H9 (cell line): ENCODE data around the gene PAFAH1B2. TPM values are rescaled to one million over a fixed set of nuclear protein-coding genes. Genes with fewer than 3 reads are reported as not detected.

Source experiments
- DNase-seq: peaks from one replicate; pipeline ENCODE4 v3.0.0-alpha.2; 2017
- H2AFZ ChIP-seq: one replicate; pipeline ENCODE4 v1.6.1; 2013; ENCODE audit warnings: mild to moderate bottlenecking, low read length, control low read depth, moderate library complexity
- H2AK5ac ChIP-seq: 2 replicates; pipeline ENCODE4 v1.6.1; 2013; ENCODE audit warnings: low read length, control low read depth, mixed read lengths; ENCODE audit not compliant: insufficient read length
- H2BK120ac ChIP-seq: one replicate; pipeline ENCODE4 v1.6.1; 2013; ENCODE audit warnings: low read depth, mild to moderate bottlenecking, low read length, control low read depth, inconsistent platforms; ENCODE audit not compliant: poor library complexity, severe bottlenecking
- H2BK12ac ChIP-seq: 2 replicates; pipeline ENCODE4 v1.6.1; 2013; ENCODE audit warnings: low read length, control low read depth, mixed read lengths, low read depth; ENCODE audit not compliant: insufficient read length
- H2BK15ac ChIP-seq: 2 replicates; pipeline ENCODE4 v1.6.1; 2013; ENCODE audit warnings: low read depth, low read length, control low read depth
- H2BK20ac ChIP-seq: one replicate; pipeline ENCODE4 v1.6.1; 2013; ENCODE audit warnings: low read depth, mild to moderate bottlenecking, low read length, control low read depth, inconsistent platforms; ENCODE audit not compliant: poor library complexity, severe bottlenecking
- H2BK5ac ChIP-seq: 2 replicates; pipeline ENCODE4 v1.6.1; 2013; ENCODE audit warnings: low read length, control low read depth, mixed read lengths; ENCODE audit not compliant: insufficient read length
- H3K14ac ChIP-seq: 2 replicates; pipeline ENCODE4 v1.6.1; 2013; ENCODE audit warnings: low read length, control low read depth; ENCODE audit not compliant: insufficient read depth
- H3K18ac ChIP-seq: 2 replicates; pipeline ENCODE4 v1.6.1; 2013; ENCODE audit warnings: low read depth, mild to moderate bottlenecking, mixed read lengths, low read length, control low read depth; ENCODE audit not compliant: insufficient read length
- H3K23ac ChIP-seq: 2 replicates; pipeline ENCODE4 v1.6.1; 2013; ENCODE audit warnings: low read length, control low read depth, mixed read lengths, low read depth; ENCODE audit not compliant: insufficient read length
- H3K23me2 ChIP-seq: 2 replicates; pipeline ENCODE4 v1.6.1; 2013; ENCODE audit warnings: low read depth, mild to moderate bottlenecking, mixed read lengths, low read length, control low read depth; ENCODE audit not compliant: insufficient read length, poor library complexity, severe bottlenecking
- H3K27ac ChIP-seq: 2 replicates; pipeline ENCODE4 v1.5.1; 2013; ENCODE audit warnings: low read length, control low read depth, mixed read lengths, low read depth; ENCODE audit not compliant: insufficient read length
- H3K27me3 ChIP-seq: 2 replicates; pipeline ENCODE4 v1.6.1; 2013; ENCODE audit warnings: low read length, control low read depth, inconsistent platforms; ENCODE audit not compliant: insufficient read depth
- H3K4ac ChIP-seq: 2 replicates; pipeline ENCODE4 v1.6.1; 2013; ENCODE audit warnings: low read depth, mild to moderate bottlenecking, control low read depth, inconsistent platforms, low read length, moderate library complexity
- H3K4me1 ChIP-seq: 2 replicates; pipeline ENCODE4 v1.6.1; 2013; ENCODE audit warnings: low read length, control low read depth, inconsistent platforms; ENCODE audit not compliant: insufficient read depth
- H3K4me2 ChIP-seq: 2 replicates; pipeline ENCODE4 v1.6.1; 2013; ENCODE audit warnings: low read length, control low read depth, mixed read lengths; ENCODE audit not compliant: insufficient read length, insufficient read depth
- H3K56ac ChIP-seq: 2 replicates; pipeline ENCODE4 v1.6.1; 2013; ENCODE audit warnings: low read depth, mild to moderate bottlenecking, mixed read lengths, low read length, control low read depth; ENCODE audit not compliant: insufficient read length
- H3K79me1 ChIP-seq: 2 replicates; pipeline ENCODE4 v1.6.1; 2013; ENCODE audit warnings: low read depth, mild to moderate bottlenecking, moderate library complexity, low read length, control low read depth, inconsistent platforms; ENCODE audit not compliant: insufficient read depth, poor library complexity, severe bottlenecking
- H3K79me2 ChIP-seq: 2 replicates; pipeline ENCODE4 v1.6.1; 2013; ENCODE audit warnings: low read length, control low read depth, inconsistent platforms; ENCODE audit not compliant: insufficient read depth
- H3K9ac ChIP-seq: 2 replicates; pipeline ENCODE4 v1.6.1; 2013; ENCODE audit warnings: low read length, control low read depth, mixed read lengths; ENCODE audit not compliant: insufficient read length; ENCODE audit errors: extremely low read depth
- H3K9me3 ChIP-seq: one replicate; pipeline ENCODE4 v1.6.1; 2013; ENCODE audit warnings: low read depth, low read length, inconsistent platforms; ENCODE audit not compliant: control insufficient read depth
- H3T11ph ChIP-seq: one replicate; pipeline ENCODE4 v1.6.1; 2013; ENCODE audit warnings: mild to moderate bottlenecking, low read length, control low read depth, inconsistent platforms
- H4K20me1 ChIP-seq: one replicate; pipeline ENCODE4 v1.6.1; 2013; ENCODE audit not compliant: control insufficient read depth, insufficient read length, insufficient read depth
- H4K5ac ChIP-seq: 2 replicates; pipeline ENCODE4 v1.6.1; 2013; ENCODE audit warnings: low read depth, mild to moderate bottlenecking, mixed read lengths, low read length, control low read depth; ENCODE audit not compliant: insufficient read length
- H4K8ac ChIP-seq: replicated peaks from 2 replicates; pipeline ENCODE4 v1.6.1; 2013; ENCODE audit warnings: low read length, control low read depth, mixed read lengths, low read depth; ENCODE audit not compliant: insufficient read length
- H4K91ac ChIP-seq: 2 replicates; pipeline ENCODE4 v1.6.1; 2013; ENCODE audit warnings: low read depth, mild to moderate bottlenecking, moderate library complexity, mixed read lengths, low read length, control low read depth; ENCODE audit not compliant: insufficient read length
- H3K27ac Mint-ChIP-seq, 3 experiments: 2 replicates in 2 of 3; 3 replicates in 1 of 3; pipeline ENCODE4 v1.8.0; 2020 to 2021; ENCODE audit warnings: mixed read lengths in 3 of 3, mild to moderate bottlenecking in 1 of 3, moderate library complexity in 1 of 3
- H3K27me3 Mint-ChIP-seq: 2 replicates; pipeline ENCODE4 v1.8.0; 2021; ENCODE audit warnings: low read depth, mild to moderate bottlenecking, moderate library complexity, mixed read lengths
- H3K36me3 Mint-ChIP-seq, 3 experiments: 2 replicates in 2 of 3; 3 replicates in 1 of 3; pipeline ENCODE4 v1.8.0; 2020 to 2021; ENCODE audit warnings: low read depth in 3 of 3, mixed read lengths in 3 of 3; ENCODE audit not compliant: insufficient read depth in 1 of 3
- H3K4me1 Mint-ChIP-seq, 2 experiments: 2 replicates each; pipeline ENCODE4 v1.8.0; 2020; ENCODE audit warnings: mixed read lengths in 2 of 2
- H3K4me3 Mint-ChIP-seq, 2 experiments: 2 replicates in 1 of 2; 3 replicates in 1 of 2; pipeline ENCODE4 v1.8.0; 2020 to 2021; ENCODE audit warnings: mild to moderate bottlenecking in 2 of 2, mixed read lengths in 2 of 2, moderate library complexity in 1 of 2
- H3K9me3 Mint-ChIP-seq, 2 experiments: 2 replicates in 1 of 2; 3 replicates in 1 of 2; pipeline ENCODE4 v1.8.0; 2020; ENCODE audit warnings: mild to moderate bottlenecking in 2 of 2, mixed read lengths in 2 of 2, moderate library complexity in 1 of 2
- CTCF ChIP-seq: fragments of 200-600 bp; sonication (generic); conservative IDR thresholded peaks from 3 replicates; pipeline ENCODE4 v1.8.0; 2021; ENCODE audit warnings: antibody characterized with exemption, mild to moderate bottlenecking
- WGBS: extraction: QIAGEN DNeasy Blood & Tissue Kit; methylation state at CpG from one replicate; pipeline ENCODE4 v1.1.7; 2013; ENCODE audit warnings: missing lambda C conversion rate, low lambda C conversion rate, mixed read lengths; ENCODE audit not compliant: insufficient read length; ENCODE audit errors: extremely low coverage; 5-methylcytosine and 5-hydroxymethylcytosine counted together
- total RNA-seq: library from RNA; stranded (reverse); gene quantifications from 2 replicates; pipeline ENCODE4 v1.2.1, GENCODE V29; 2021

Gene PAFAH1B2
- total RNA-seq, 1 experiment from 2014 or later: 161 TPM

GRCh38 chr11:117096201-117096991, 47.7 kb upstream of the PAFAH1B2 start:
- peak; percentile 15; the same call in 1 of the 3 replicates for TF ChIP-seq CTCF
- H3K27me3 Mint-ChIP-seq: peaks cover 1% of the 10 kb centered on the region; the same call in 1 of the 2 replicates
- Histone ChIP-seq H4K20me1 (no peaks in the 10 kb centered on the region), H2AK5ac (no peak overlapping the region), H2BK120ac (no peak overlapping the region), H3K56ac (no peak overlapping the region), H4K5ac (no peak overlapping the region), H3K27me3 (no peaks in the 10 kb centered on the region), H2BK20ac (no peak overlapping the region), H2BK12ac (no peak overlapping the region), H2AFZ (no peak overlapping the region), H3K18ac (no peak overlapping the region), H3T11ph (no peak overlapping the region), H3K4me1 (peaks cover 6% of the 10 kb centered on the region; the same call in 1 of the 2 replicates), H2BK15ac (no peak overlapping the region), H3K23ac (no peak overlapping the region), H4K91ac (no peak overlapping the region), H3K14ac (0 out of 2 replicates have a peak overlapping the region, but pooled peaks have one; percentile 17), H3K27ac (no peak overlapping the region), H2BK5ac (no peak overlapping the region), H3K9ac (no peak overlapping the region), H3K4me2 (peak overlapping the region; percentile 92), H3K9me3 (no peaks in the 10 kb centered on the region), H3K79me1 (no peaks in the 10 kb centered on the region), H3K23me2 (peaks cover 17% of the 10 kb centered on the region), H4K8ac (no peak overlapping the region), H3K79me2 (peaks cover 26% of the 10 kb centered on the region; the same call in 1 of the 2 replicates), H3K4ac (no peak overlapping the region)
- H3K36me3 Mint-ChIP-seq: peaks cover 7 to 11% (median 9%) of the 10 kb centered on the region in 3 experiments
- peak; percentile 70 for DNase-seq
- H3K4me1 Mint-ChIP-seq: peaks cover 36% of the 10 kb centered on the region in 2 experiments
- H3K27ac Mint-ChIP-seq: peak overlapping the region; percentile 3 to 59 (median 44); a peak in 4 of 7 replicates
- WGBS: no CpG with 5 or more reads among the region's 6 CpGs
- peak overlapping the region; percentile 87 to 99 for H3K4me3 Mint-ChIP-seq
- H3K9me3 Mint-ChIP-seq: 0 out of 5 replicates have a peak, but pooled peaks cover 0 to 2% of the 10 kb centered on the region in 2 experiments
